HG02938 (cell line): ENCODE data around the gene SYN1.
A peak's percentile ranks its signal among the peaks of the same experiment; 100 is the strongest.
"Not testable (repeated sequence)": the region's sequence is repeated elsewhere in the genome, so short reads cannot be mapped to it uniquely, and the experiment has no call there.

Source experiments
- ATAC-seq: cut with Tn5 transposase; IDR thresholded peaks from one replicate; pipeline ENCODE4 v1.9.1; 2021; ENCODE audit warnings: mild to moderate bottlenecking, moderate library complexity; ENCODE audit not compliant: unreplicated experiment

Gene SYN1

DNA sequence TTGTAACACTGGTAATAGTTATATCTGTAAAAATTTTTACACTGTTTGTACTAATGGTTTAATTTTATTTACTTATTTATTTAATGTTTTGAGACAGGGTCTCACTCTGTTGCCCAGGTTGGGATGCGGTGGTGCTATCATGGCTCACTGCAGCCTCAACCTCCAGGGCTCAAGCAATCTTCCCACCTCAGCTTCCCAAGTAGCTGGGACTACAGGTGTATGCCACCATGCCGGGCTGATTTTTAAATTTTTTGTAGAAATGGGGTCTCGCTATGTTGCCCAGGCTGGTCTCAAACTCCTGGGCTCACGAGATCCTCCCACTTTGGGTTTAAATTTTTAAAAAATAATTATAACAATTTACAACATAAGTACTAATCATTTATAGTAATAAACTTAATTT is 16.5 kb downstream of the SYN1 start:
- not testable (repeated sequence) for ATAC-seq

DNA sequence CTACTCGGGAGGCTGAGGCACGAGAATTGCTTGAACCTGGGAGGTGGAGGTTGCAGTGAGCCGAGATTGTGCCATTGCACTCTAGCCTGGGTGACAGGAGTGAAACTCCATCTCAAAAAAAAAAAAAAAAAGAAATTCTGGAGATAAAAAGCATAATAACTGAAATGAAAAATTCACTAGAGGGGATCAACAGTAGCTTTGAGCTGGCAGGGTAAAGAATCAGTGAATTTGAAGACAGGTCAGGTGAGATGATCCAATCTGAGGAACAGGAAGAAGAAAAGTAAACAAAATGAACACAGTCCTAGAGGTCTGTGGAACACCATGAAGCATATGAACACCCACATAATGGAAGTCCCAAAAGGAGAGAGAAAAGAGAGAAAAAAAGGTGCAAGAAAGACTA is 22.4 kb downstream of the SYN1 start:
- ATAC-seq: no peak

DNA sequence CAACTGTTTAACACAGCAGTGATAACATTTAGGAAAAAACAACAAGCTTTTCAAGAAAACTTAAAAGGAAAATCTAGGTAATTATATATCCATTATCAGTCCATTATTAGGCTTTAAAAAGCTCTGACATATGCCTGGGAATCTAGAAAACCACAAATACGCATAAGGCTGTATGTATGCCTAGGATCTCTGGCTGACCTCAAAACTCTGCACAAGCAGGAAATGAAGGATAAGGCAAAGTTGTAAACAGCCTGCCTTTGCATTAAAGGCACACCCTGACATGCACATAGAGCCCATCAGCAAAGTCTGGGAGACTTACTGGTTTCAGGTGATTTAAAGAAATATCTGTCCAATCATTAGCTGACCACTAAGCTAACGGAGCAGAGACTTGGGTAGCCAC is 23.4 kb downstream of the SYN1 start:
- ATAC-seq: no peak

GRCh38 chrX:47595716-47596251 is 23.9 kb downstream of the SYN1 start:
- ATAC-seq: no peak

DNA sequence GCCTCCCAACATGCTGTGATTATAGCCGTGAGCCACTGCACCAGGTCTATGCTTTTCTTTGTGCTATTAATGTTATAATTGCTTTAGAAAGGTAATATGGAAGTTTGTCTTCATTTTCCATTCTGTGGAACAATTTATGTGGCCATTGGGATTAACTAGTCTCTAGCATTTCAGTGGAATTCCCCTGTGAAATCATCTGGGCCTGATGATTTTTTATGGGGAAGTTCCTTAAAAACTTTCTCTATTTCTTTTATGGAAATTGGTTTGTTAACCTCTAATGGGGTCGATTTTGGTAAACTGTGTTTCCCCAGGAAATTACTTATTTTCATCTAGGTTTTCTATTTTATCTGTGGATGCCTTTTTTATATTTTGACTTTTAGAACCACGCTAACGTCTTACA is 26.1 kb downstream of the SYN1 start:
- no peak for ATAC-seq

GRCh38 chrX:47590984-47591383 is 28.7 kb downstream of the SYN1 start:
- no peak for ATAC-seq

- ATAC-seq: no peak
These were observed 31.5 kb downstream of the SYN1 start for GRCh38 chrX:47587906-47588735.

- no peak for ATAC-seq
These were observed 32.4 kb downstream of the SYN1 start for GRCh38 chrX:47587091-47587891.

DNA sequence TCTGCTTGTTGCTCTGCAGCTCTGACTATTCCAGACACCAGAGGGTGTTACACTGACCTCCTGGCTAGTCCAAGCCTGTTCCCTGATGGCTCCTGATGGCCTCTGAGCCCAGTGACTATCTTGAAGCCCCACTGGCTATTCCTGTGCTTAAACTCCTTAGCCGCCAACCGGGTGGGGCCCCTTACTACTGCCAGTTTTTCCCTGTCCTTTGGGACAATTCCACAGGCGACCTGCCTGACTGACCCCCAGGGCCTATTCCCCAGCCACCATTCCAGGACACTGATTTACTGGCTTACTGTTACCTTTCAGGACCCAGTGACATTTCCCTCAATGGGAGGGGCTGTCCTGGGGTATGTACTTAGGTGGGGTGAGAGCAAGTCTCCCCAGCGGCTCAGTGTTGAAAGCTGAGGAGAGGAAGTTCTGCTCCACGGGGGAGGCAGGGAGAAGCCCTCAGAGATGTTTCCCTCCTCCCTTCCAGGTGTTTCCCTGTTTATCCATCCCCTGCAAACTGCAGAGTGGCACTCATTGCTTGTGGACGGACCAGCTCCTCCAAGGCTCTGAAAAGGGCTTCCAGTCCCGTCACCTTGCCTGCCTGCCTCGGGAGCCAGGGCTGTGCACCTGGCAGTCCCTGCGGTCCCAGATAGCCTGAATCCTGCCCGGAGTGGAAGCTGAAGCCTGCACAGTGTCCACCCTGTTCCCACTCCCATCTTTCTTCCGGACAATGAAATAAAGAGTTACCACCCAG is 33.4 kb downstream of the SYN1 start:
- no peak for ATAC-seq

GRCh38 chrX:47585273-47585672 is 34.4 kb downstream of the SYN1 start:
- no peak for ATAC-seq

DNA sequence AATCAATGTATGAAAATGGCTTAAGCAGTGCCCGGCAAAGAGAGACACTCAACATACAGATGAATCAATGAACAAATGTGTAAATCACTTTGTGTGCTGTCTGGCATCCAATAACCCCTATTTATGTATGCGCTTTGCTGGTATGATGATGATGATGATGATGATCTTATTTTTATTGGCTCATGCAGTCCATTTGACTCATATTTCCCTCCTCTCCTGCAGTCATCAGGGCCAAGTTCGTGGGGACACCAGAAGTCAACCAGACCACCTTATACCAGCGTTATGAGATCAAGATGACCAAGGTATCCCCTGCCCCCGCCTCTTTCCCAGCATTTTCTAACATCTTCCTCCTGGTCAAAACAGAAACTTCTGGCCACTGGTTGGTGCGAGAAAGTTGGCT is 34.9 kb downstream of the SYN1 start:
- no peak for ATAC-seq

DNA sequence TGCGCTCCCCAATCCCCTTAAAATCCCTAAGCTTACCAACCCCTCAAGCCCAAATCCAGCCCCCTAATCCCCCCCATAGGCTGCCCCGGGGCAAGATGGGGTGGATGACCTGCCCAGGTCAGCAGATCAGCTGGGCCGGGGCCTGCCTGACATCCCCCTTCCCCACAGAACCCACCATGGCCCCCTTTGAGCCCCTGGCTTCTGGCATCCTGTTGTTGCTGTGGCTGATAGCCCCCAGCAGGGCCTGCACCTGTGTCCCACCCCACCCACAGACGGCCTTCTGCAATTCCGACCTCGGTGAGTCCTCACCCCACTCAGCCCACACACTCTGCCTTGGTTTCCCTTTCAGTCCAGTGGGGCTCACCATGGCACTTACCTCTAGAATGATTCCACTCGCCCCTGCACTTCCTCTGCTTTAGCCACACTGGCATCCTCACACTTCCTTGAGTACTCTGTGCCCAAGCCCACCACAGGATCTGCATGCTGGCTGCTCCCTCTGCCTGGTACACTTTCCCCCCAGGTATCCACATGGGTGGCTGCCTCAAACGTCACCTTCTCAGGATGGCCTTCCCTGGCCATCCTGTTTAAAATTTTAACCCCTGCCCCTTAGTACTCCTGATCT is 36.3 kb downstream of the SYN1 start:
- no peak for ATAC-seq

GRCh38 chrX:47581731-47582647 is 37.7 kb downstream of the SYN1 start, which contains the start of gene TIMP1:
TSS of gene TIMP1 (plus strand) at chrX:47582436. CDS start at chrX:47583416, 980 bp downstream.
- ATAC-seq: peak; percentile 58

DNA sequence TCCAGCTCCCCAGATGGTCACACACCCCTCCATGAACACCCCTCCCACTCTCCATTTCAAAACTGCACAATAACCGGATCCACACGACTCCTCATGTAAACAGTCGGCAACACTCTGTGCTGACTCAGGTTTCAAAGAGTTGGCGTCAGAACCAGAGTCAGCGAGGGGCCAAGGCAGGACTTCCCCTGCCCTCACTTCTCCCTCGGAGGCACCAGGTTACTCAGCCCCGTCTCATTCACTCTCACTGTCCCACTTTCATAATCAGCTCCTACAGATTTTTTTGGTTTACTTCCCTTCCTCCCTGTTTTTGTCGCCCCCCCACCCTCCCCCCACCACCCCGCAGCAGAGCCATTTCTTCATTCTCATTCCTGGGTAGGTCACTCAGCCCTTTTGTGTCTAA is 40.1 kb downstream of the SYN1 start:
- ATAC-seq: no peak

- no peak for ATAC-seq
These were observed 41.0 kb downstream of the SYN1 start for GRCh38 chrX:47578692-47579091.

DNA sequence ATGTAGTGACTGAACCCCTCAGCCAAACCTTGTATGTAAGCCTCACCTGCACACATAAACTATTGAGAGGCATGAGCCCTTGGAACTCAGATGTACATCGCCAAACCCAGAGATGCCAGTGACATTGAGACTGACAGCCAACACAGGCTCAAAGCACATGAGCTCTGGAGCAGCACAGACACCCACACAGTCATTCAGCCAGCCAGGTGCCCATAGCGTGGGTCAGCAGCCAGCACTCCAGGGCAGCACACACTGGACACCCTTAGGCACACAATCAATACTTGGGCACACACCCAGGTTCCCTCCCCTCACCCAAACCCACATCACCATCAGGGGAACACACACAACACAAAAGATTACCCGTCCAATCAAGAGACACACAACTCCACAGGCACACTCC is 41.8 kb downstream of the SYN1 start:
- no peak for ATAC-seq

GRCh38 chrX:47577424-47577823 is 42.2 kb downstream of the SYN1 start:
- ATAC-seq: no peak

GRCh38 chrX:47576021-47576898 is 43.4 kb downstream of the SYN1 start:
- ATAC-seq: no peak
